Brain pericyte (primary cell): ENCODE measurements around the gene DLL3.

Experiments
- DNase-seq: peaks from one replicate; pipeline ENCODE4 v3.0.0-alpha.2; 2012; ENCODE audit warnings: low read depth, low spot score

The DLL3 gene

GRCh38 chr19:39554701-39555311, 56.1 kb downstream of the DLL3 start:
- DNase-seq, result no peak

DNA sequence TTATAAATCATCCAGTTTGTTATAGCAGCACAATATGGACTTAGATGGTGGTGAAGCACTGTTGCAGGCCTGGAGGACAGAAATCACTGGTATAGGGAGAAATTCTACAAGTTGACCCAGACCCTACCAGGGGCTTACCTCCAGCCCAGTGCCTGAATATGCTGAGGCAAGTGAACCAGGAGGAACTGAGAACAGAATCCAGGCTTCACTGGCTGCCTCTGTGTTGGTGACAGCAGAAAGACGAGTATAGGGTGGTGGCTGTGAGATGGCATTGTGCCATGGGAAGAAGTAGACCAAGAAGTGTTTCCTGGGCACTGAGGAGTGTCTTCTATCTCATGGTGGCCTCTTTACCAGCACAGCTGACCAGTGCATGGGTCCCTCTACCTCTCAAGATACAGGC, 57.1 kb downstream of the DLL3 start:
- DNase-seq, result no peak
